ENCODE results near the gene NEFH. TPM values are rescaled to one million over a fixed set of nuclear protein-coding genes. Genes with fewer than 3 reads are reported as not detected.
"Not testable (repeated sequence)": the region's sequence is repeated elsewhere in the genome, so short reads cannot be mapped to it uniquely, and the experiment has no call there.

Gene NEFH
- total RNA-seq, 4 donors from 2014 or later, result 0.15 to 0.18 TPM; not detected in 2

- no peak overlapping the region for H3K4me3 ChIP-seq
- TF ChIP-seq POLR2A (IDR thresholded peaks at IDR 0.05), result no peak
- no peak for TF ChIP-seq CTCF (IDR thresholded peaks at IDR 0.05 in 4 of 5, conservative IDR thresholded peaks at IDR 0.05 in 1 of 5)
- no peaks in the 10 kb centered on the region for H3K9me3 ChIP-seq
Observed at GRCh38 chr22:29485448-29485847, 5.4 kb downstream of the NEFH start.

GRCh38 chr22:29487426-29487986, 7.5 kb downstream of the NEFH start:
- no peak overlapping the region for H3K27ac ChIP-seq
- no peak for DNase-seq
- no peak overlapping the region for H3K4me3 ChIP-seq
- H3K36me3 ChIP-seq, result no peaks in the 10 kb centered on the region
- TF ChIP-seq CTCF (IDR thresholded peaks at IDR 0.05 in 4 of 5, conservative IDR thresholded peaks at IDR 0.05 in 1 of 5) (no peak), POLR2A (IDR thresholded peaks at IDR 0.05) (no peak)
- intact Hi-C loops (cut with DNase I; ENCODE audit: low total_unique reads), result no loop called here
- no peak for ATAC-seq
- in situ Hi-C loops (cut with MboI; ENCODE audit: low sequenced_read_pairs in 4 of 4), result no loop called here
- H3K9me3 ChIP-seq, result no peaks in the 10 kb centered on the region
- H3K27me3 ChIP-seq, result peaks cover 3 to 7% (median 4%) of the 10 kb centered on the region in 3 donors
- no peaks in the 10 kb centered on the region for H3K4me1 ChIP-seq

More at GRCh38 chr22:29485448-29485847, 5.4 kb downstream of the NEFH start:
- ATAC-seq (no peak), DNase-seq (no peak)
- Histone ChIP-seq H3K27me3 (peaks cover 23 to 28% (median 23%) of the 10 kb centered on the region in 3 donors), H3K36me3 (no peaks in the 10 kb centered on the region), H3K4me1 (peaks cover 0 to 7% of the 10 kb centered on the region in 2 donors), H3K27ac (no peak overlapping the region)
- intact Hi-C loops (cut with DNase I; ENCODE audit: low total_unique reads), result no loop called here
- in situ Hi-C loops (cut with MboI; ENCODE audit: low sequenced_read_pairs in 4 of 4), result no loop called here

GRCh38 chr22:29489127-29489780, 9.2 kb downstream of the NEFH start:
- H3K9me3 ChIP-seq; H3K36me3 ChIP-seq; in situ Hi-C loops (cut with MboI; ENCODE audit: low sequenced_read_pairs in 4 of 4); ATAC-seq; H3K4me3 ChIP-seq; H3K27ac ChIP-seq; H3K27me3 ChIP-seq; DNase-seq; intact Hi-C loops (cut with DNase I; ENCODE audit: low total_unique reads); H3K4me1 ChIP-seq: not testable (repeated sequence)

GRCh38 chr22:29491012-29491411, 11.0 kb downstream of the NEFH start:
- in situ Hi-C loops (cut with MboI; ENCODE audit: low sequenced_read_pairs in 4 of 4), result no loop called here
- Histone ChIP-seq H3K27me3 (no peaks in the 10 kb centered on the region), H3K27ac (no peak overlapping the region), H3K4me3 (no peak overlapping the region), H3K36me3 (no peaks in the 10 kb centered on the region), H3K4me1 (no peaks in the 10 kb centered on the region), H3K9me3 (no peaks in the 10 kb centered on the region)
- no peak for ATAC-seq
- intact Hi-C loops (cut with DNase I; ENCODE audit: low total_unique reads), result no loop called here
- no peak for DNase-seq
- TF ChIP-seq POLR2A (IDR thresholded peaks at IDR 0.05) (no peak), CTCF (IDR thresholded peaks at IDR 0.05 in 4 of 5, conservative IDR thresholded peaks at IDR 0.05 in 1 of 5) (no peak)

GRCh38 chr22:29493636-29494035, 13.6 kb downstream of the NEFH start:
- H3K4me1 ChIP-seq, result no peaks in the 10 kb centered on the region
- in situ Hi-C loops (cut with MboI; ENCODE audit: low sequenced_read_pairs in 4 of 4) (no loop called here), intact Hi-C loops (cut with DNase I; ENCODE audit: low total_unique reads) (no loop called here)
- ATAC-seq, result no peak
- no peak overlapping the region for H3K4me3 ChIP-seq
- H3K9me3 ChIP-seq, result no peaks in the 10 kb centered on the region
- no peak overlapping the region for H3K27ac ChIP-seq
- no peak for TF ChIP-seq CTCF (IDR thresholded peaks at IDR 0.05 in 4 of 5, conservative IDR thresholded peaks at IDR 0.05 in 1 of 5)
- TF ChIP-seq POLR2A (IDR thresholded peaks at IDR 0.05), result no peak
- H3K36me3 ChIP-seq, result no peaks in the 10 kb centered on the region
- DNase-seq, result no peak
- H3K27me3 ChIP-seq, result no peaks in the 10 kb centered on the region
